Gastrocnemius medialis (tissue), 4 donors: ENCODE results near the gene ADD1.

ENCODE experiments used
- POLR2A ChIP-seq, 2 donors: fragments of 450-650 bp; IDR thresholded peaks; one replicate each; pipeline ENCODE4 v1.6.1; 2017; ENCODE audit warnings: antibody characterized with exemption in 2 of 2, mild to moderate bottlenecking in 2 of 2, moderate library complexity in 2 of 2
- TF ChIP-seq, protein P1 (sequence below), 5 experiments: fragments of 450-650 bp in 3 of 5; fragments of 200-600 bp in 2 of 5; sonication (generic) in 2 of 5; IDR thresholded peaks in 4 of 5; conservative IDR thresholded peaks in 1 of 5; 1 replicate in 4 of 5; 2 replicates in 1 of 5; pipeline ENCODE4 v1.5.1; 2016 to 2019; ENCODE audit warnings: antibody characterized with exemption in 5 of 5, mild to moderate bottlenecking in 3 of 5, moderate library complexity in 3 of 5

DNA sequence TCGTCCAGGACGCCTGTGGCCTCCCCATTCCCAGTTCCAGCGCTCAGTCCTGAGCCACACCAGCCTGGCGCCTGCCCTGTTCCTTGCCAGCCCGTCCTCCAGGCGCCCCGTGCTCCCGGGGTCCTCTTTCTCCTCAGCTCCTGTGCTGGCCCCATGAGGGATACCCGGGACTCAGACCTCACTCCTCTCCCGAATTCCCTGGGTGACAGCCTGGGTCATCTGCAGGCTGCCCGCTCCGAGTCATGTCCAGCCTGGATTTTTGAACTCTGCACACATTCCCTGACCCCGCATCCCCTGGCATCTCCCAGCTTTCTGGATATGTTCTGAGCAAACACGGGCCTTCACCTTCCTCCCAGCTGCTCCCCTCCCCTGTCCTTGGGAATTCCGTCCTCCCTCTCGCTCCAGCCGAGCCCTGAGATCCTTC, 14.9 kb upstream of the ADD1 start:
- TF ChIP-seq, protein P1, sequence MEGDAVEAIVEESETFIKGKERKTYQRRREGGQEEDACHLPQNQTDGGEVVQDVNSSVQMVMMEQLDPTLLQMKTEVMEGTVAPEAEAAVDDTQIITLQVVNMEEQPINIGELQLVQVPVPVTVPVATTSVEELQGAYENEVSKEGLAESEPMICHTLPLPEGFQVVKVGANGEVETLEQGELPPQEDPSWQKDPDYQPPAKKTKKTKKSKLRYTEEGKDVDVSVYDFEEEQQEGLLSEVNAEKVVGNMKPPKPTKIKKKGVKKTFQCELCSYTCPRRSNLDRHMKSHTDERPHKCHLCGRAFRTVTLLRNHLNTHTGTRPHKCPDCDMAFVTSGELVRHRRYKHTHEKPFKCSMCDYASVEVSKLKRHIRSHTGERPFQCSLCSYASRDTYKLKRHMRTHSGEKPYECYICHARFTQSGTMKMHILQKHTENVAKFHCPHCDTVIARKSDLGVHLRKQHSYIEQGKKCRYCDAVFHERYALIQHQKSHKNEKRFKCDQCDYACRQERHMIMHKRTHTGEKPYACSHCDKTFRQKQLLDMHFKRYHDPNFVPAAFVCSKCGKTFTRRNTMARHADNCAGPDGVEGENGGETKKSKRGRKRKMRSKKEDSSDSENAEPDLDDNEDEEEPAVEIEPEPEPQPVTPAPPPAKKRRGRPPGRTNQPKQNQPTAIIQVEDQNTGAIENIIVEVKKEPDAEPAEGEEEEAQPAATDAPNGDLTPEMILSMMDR (IDR thresholded peaks at IDR 0.05 in 4 of 5, conservative IDR thresholded peaks at IDR 0.05 in 1 of 5): no peak
- TF ChIP-seq POLR2A (IDR thresholded peaks at IDR 0.05): no peak
